ENCODE data around the gene LRP10.
"Not testable (repeated sequence)": the region's sequence is repeated elsewhere in the genome, so short reads cannot be mapped to it uniquely, and the experiment has no call there.

The LRP10 gene

DNA sequence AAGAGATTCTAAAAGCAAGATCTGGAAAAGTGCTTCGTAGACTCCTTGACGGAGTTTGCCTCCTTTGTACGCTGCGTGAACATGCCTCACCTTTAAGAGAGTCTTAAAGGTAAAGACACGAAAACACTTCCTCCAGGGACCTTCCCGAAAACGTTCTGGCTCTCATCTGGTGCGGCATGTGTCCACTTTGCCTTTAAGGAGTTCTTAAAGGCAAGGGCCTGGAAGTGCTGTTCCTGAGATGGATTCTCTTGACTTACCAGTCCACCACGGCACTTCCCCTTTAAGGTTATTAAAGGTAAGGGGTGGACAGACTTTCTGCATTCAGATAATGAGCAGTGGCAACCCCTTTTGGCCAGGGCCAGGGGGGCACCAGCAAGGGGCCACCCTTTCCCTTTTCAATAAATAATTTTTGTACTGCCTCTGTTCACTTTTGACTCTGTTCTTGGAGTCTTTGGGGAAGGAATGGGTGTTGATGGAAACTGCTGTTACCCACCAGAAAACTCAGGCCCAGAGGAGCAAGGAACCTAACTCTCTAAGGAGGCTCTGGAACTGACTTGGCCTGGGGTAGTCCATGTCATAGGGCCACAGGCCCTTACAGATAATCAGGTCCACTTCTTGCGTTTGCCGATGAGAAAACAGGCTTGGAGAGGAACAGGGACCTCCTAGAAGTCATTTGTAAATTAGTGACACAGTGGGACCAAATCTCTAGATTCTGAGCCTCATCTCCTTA lies 15.9 kb downstream of the LRP10 start:
- no peak for FAIRE-seq

DNA sequence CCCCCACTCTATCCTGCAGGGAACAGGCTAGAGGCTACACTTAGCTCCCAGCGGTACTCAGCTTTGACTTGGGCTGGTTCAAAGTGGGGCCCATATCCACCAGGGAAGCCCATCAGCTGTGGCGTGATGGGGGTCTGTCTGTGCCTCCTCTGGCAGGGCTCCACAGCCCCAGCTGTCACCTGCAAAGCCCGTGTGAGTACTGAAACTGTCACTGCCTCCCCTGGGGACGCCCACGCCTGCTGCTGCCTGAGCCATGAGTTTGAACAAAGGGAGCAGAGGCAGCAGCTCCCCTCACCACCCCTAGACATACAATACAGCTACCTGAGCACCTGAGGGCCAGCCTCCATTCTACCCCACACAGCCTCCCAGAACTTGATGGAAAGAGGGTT lies 16.4 kb downstream of the LRP10 start:
- no peak for FAIRE-seq

DNA sequence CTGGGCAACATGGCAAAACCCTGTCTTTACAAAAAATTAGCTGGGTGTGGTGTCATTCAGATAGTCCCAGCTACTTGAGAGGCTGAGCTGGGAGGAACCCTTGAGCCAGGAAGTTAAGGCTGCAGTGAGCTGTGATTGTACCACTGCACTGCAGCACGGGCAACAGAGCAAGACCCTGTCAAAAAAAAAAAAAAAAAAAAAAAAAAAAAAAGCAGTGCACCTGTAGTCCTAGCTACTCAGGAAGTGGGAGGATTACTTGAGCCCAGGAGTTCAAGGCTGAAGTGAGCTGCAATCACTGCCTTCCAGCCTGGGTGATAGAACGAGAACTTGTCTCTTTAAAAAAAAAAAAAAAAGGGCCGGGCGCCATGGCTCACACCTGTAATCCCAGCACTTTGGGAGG lies 17.1 kb downstream of the LRP10 start:
- no peak for FAIRE-seq

DNA sequence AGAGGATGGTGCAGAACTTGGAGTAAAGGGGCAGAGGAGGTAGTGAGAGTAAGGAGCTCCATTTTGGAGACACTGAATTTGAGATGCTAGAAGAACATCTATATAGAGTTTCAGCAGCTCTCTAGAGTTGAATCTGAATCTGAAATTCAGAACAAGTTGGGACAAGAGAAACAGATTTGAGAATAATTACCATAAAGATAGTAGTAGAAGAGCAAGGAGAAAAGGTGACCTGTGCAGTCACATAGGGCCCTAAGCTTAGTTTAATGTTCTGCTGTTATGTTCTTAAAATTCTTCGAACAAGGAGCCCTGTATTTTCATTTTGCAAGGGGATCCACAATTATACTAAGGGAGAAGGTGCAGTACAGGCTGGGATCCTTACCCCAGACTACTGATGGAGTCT lies 18.9 kb downstream of the LRP10 start:
- no peak for FAIRE-seq

DNA sequence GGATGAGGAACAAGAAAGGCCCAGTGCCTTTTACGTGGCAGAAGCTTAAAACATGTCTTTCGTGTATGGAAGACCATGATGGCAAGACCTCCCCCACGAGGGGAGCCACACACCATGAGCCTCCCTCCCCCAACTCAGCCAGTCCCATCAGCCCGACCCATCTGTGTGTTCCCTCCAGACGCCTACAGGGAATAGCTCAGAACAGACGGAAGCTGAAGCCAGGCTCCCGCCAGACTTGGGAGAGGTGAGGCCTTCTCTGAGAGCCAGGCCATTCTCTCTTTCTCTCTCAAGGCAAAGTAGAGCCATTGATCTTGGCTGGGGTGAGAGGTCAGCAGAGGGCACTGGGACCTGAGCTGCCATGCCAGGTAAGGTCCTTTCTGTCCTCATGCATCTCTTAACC lies 20.9 kb downstream of the LRP10 start:
- no peak for FAIRE-seq

DNA sequence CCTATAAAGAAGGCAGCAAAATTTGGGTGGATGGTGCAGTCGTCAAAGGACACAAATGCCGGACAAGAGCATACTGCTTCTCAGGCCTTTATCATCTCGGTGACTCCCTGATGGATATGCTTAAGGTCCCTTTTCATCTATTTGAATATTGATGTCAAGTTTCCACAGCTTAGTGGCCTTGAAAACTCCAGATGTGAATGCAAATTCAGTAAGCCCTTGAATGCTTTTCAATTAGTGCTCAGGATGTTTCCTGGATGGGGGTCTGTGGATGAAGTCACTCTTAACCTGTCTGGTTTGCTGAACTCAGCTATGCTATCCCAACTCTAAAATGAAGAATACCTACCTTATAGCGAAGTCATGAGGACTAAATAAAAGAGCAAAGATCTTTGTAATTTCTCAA lies 22.2 kb downstream of the LRP10 start:
- no peak for FAIRE-seq

DNA sequence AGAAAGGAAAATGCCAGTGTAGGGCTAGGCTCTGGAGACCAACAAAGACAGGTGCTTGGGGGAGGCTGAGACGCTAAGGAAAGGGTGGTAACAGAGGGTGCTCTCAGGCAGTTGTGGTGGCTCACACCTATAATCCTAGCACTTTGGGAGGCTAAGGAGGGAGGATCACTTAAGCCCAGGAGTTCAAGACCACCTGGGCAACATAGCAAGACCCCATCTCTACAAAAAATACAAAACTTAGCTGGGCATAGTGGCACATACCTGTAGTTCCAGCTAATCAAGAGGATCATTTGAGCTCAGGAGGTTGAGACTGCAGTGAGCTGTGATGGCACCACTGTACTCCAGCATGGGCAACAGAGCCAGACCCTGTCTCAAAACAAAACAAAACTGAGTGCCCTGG lies 23.9 kb downstream of the LRP10 start:
- no peak for FAIRE-seq

DNA sequence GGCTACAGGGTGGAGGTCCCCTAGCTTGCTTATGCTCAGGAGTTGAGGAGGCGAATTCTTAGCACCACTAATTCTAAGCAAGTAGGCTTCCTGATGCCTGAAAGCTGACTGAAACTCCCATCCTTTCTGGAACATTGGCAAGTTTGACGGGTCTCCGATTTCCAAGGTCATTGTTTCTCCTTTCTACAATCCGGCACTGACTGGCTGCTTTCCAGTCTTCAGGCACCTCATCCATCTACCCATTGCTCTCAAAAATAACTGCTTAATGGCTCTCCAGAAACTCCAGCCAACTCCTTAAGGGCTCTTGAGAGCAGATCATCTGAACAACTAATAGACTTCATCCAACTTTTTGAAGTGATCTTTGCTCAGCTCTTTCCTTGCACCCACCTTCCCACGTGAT lies 24.8 kb downstream of the LRP10 start:
- no peak for FAIRE-seq

DNA sequence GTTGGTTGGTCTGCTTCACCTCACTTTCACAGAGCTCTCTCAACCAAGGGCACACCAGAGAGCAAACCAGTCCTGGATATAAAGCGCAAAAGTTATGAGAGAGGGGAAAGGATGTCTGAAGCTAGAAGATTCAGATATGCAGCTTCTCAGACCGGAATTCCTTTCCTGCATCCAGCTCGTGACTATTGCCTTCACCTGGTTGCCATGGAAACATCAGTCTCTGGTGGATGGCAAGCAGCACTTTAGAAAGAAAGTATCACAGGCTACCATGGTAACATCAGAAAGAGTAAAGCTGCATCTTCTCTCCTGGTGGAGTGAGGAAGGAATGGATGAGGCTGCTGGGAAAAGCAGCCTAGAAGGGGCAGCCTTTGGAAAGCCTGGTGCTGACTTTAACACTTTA lies 25.2 kb downstream of the LRP10 start:
- no peak for FAIRE-seq

DNA sequence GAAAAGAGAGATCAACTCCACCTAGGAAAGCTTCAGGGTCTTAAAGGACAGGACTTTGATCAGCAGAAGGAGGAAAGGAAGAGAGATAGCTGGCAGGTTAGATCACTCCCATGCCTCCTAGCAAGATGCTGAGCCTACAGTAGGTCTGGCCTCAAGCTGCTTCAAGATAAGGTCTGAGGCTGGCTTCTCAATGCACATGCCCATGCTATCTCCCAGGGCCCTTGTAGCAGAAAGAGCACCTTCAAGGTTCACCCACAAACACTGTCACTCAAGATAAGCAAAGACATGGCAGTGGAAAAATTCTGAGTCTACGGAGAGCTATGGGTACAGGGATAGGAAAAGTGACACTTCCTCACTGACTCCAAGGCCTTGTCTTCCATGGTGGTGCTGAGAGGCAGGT lies 25.8 kb downstream of the LRP10 start:
- no peak for FAIRE-seq

DNA sequence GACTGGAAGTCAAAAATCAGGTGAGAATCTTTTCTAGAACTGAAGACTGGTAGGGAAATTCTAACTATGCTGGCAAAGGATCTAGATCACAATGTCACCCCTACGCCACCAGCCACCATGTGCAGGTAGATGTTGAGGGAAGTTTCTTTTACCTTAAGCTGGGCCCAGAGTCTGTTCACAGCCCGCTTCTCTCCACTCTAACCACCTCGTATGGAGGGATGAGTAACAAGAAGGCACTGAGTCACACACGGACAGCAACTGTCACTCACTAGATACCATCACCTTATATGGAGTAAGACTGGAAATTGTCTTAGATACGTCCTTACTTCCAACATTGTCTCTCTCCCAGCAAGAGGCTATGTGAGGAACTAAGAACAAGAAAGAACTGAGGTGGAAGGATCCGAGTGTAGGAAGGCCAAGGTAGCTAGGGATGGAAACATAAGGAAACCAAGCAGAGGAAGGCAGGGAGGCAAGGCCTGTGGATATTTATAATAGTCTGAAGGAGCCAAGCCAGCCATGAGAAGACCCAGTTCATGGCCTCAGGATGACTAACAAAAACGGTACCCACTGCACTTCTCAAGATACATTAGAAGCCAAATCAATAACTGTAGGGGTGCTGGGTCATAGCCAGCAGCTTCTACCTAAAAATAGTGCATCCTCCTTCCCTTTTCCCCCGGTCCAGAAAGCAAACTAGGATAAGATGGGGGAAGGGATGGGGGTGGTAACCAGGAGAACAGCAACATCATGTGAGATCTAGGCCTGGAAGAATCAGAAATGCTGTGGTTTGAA lies 27.0 kb downstream of the LRP10 start:
- FAIRE-seq: no peak

DNA sequence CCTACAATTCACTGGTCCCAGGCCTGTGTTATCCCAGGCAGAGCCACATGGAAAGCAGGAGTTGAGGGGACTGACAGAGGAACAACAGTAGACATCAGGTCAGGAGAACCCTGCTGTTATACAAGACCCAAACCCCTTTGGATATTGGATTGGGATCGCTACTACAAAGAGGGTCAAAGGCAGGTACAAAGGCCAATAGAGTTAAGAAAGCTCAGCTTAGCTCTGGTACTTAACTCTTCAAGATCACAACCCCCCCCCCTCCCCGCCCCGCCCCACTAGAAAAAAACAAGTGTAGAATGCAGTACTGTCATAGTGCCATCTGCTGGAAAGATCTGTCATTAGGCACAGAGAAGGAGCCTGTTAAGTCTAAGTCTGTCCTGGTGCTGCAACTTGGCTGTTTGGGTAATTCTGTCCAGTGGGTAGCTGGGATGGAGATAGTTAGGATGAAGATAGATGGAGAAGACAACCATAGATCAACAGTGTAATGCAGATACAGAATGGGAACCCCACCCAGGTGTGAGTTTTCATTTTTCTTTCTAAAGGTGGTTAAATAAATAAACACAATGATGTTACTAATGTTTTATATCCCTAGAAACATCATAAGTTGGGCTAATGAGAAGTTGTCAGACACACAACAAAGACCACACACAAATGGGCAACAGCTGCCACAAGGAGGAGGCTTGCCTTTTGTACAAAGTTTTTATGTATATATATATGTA lies 28.7 kb downstream of the LRP10 start:
- FAIRE-seq: no peak

DNA sequence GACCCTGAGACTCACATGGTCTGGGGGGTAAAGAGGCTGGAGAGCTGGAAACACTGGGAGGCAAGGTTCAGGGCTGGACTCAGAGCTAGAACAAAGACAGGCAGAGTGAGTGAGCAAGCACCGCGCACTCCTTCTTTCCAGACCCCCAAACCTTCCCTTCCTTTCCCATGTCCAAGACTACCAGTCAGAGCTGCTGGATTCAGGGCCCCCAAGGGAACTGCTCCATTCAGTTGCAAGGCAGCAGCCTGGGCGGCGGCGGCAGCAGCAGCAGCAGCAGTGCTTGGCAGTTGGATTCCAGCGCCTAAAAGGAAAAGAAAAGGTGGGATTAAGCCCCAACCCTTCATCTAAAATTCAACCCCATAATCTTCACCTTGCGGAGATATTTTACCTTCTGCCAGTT lies 30.3 kb downstream of the LRP10 start:
- FAIRE-seq: no peak

DNA sequence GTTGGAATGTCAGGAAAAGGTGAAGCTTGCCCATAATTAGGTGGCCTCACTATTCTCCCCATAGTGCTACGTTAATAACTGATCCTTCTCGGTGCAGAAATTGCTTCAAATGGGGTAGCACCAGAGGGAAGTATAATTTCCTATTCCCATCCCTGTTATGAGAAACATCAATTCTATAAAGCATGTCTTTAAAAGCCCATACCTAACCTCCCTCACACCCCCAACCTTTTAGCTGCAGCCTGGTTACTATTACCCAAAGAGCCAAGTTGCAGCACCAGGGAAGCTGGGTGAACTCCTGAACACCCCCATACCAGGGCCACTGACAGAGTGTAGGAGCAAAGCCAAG lies 32.2 kb downstream of the LRP10 start:
- FAIRE-seq: no peak

DNA sequence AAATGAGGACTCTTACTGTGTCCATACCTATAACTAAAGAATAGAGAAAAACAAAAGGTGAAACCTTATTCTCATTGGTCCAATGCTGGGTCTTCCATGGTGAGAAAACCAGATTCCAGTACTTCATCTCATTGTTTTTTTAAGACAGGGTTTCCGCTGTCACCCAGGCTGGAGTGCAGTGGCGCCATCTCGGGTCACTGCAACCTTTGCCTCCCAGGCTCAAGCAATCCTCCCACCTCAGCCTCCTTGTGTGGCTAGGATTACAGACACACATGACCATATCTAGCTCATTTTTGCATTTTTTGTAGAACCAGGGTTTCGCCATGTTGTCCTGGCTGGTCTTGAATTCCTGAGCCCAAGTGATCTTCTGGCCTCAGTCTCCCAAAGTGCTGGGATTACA lies 34.1 kb downstream of the LRP10 start:
- no peak for FAIRE-seq

DNA sequence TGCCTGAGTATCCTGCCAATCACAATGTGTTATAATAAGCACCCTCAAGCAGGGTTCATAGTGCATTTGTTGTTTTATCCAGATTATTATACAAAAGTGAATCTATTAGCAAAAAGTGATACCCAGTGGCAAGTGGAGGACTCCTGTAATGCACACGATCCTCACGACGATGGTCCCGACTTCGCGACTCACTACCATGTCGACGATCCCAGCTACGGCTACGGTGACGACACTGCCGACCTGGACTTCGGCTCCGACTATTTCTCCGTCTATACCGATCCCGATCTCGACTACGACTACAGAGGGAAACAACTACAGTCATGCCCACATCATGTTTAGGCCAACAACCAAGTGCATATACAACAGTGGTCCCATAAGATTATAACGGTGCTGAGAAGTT lies 34.5 kb downstream of the LRP10 start:
- FAIRE-seq: no peak

DNA sequence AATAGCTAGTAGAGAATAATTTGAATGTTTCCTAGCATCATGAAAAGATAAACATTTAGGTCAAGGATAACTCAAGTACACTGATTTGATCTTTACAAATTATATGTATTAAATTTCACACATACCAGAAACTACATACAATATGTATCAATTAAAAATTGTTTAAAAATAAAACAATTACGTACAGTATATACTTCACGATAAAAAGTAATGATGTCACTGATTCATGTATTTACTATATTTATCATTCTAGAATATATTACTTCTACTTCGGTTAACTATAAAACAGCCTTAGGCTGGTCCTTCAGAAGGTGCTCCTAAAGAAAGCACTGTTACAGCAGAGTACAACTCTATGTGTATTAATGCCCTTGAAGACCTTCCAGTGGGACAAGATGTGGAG lies 35.9 kb downstream of the LRP10 start:
- FAIRE-seq: peak; percentile 48

DNA sequence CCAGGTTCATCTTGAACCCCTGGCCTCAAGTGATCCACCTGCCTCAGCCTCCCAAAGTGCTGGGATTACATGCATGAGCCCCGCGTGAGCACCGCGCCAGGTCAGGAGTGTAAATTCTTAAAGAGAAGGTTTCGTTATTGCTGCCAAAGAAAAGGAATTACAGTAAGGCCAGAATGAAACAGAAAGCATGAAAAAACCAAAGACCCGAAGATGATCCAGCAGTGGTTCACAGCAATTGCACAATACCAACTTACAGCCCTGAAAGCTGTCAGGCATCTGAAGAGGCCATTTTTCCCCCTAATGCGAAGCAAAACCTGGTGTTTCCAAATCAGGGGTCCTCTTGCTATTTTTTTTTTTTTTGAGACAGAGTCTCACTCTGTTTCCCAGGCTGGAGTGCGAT lies 37.1 kb downstream of the LRP10 start:
- FAIRE-seq: no peak

DNA sequence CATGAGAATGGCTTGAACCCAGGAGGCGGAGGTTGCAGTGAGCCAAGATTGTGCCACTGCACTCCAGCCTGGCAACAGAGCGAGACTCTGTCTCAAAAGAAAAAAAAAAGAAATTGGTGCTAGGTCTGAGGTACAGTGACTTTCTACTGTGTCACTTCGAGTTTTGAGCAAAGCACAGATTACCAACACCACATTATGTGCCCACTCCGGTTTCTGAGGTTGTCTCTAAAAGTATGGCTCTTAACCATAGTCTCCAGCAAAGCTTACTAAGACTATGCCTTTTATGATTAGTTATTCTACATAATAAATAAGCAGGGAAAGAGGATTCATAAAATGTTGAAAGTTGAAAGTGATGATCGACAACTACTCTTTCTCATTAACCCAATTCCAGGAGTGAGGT lies 39.4 kb downstream of the LRP10 start:
- no peak for FAIRE-seq

DNA sequence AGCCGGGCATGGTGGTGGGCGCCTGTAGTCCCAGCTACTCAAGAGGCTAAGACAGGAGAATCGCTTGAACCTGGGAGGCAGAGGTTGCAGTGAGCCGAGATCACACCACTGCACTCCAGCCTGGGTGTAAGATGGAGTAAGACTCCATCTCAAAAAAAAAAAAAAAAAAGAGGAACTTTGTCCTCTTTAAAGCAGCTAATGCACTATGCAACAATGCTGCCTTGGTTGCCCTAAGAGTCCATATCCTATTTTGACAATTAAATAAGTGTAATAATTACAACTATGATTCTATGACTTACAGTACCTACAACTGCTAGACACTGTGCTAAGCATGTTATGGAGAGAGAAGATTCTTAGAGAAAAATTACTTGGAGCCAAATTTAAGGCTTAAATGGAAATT lies 43.3 kb downstream of the LRP10 start:
- FAIRE-seq: not testable (repeated sequence)

DNA sequence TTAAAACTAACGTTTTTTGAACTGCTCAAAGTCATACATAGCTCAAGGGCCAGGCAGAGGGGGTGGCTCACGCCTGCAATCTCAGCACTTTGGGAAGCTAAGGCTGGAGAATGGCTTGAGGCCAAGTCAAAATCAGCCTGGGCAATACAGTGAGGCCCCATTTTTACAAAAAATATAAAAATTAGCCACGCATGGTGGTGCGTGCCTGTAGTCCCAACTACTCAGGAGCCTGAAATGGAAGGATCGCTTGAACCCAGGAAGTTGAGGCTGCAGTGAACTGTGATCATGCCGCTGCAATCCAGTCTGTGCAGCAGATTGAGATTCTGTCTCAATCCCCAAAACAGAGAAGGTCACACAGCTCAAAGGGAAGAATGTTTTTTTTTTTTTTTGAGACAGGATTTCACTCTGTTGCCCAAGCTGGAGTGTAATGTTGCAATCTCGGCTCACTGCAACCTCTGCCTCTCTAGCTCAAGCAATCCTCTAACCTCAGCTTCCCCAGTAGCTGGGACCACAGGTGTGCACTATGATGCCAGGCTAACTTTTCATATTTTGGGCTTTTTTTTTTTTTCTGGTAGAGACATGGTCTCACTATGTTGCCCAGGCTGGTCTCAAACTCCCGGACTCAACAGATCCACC lies 44.5 kb downstream of the LRP10 start:
- no peak for FAIRE-seq

DNA sequence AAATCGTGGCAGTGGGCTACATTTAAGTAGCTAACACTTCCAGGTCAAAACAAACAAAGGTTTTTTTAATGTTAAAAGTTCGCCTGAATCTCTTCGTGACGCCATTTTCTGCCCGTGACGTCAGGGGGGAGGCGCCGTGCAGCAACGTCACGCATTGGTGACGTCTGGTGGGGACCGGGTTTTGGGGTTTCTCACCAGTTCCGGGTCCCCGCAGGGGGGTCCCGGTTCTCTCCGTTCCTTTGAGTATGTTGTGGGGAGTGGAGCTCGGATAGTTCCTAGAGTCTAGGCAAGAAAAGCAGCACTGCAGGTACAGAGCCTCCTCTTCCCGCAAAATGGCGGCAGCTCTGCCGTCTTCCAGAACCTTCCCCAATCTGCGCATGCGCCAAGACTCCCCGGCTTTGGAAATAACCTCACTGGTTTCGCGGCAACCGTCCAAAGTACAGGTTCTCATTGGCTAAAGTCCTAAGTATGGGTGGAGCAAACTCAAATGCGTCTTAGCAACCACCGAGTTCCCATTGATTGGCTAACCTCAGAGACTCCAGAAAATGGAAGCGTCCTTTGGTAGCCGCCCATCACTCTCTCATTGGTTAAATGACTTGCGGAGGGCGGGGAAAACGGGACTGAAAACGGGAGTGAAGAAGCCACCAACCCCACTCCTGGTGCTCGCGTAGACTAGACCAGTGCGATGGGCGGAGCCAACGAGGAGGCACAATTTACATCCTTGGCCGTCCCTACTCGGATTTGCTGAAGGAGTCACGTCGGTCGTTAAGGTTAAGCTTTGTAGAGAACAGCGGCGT lies 47.5 kb downstream of the LRP10 start, which contains the start of gene RBM23:
Gene RBM23, minus strand, starts transcription at position 346 of the 797 bp plus-strand sequence.
- peak; percentile 99 for FAIRE-seq

DNA sequence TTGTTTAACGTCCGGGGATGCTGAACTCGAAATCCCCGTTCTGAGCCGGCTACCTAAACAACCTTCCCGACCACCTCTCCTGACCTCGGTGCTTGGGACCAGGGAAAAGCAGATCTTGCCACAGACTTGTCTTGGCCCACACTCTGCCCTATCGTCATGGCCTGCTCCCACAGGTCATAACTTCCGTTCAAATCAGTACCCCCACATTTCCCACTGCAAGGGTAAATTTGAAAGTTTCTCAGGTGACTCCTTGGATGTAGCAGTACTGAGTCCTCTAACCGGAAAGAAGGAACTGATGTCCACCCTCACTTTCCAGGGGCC lies 48.0 kb downstream of the LRP10 start:
- no peak for FAIRE-seq

All from G401.6 (cell line).